Sigmoid colon (tissue), 7 donors: ENCODE measurements around the gene ALKBH3. TPM values are rescaled to one million over a fixed set of nuclear protein-coding genes. Genes with fewer than 3 reads are reported as not detected.

ENCODE experiments used
- DNase-seq: peaks from one replicate; pipeline ENCODE4 v3.0.0-alpha.2; 2019
- H3K27ac ChIP-seq, 4 donors: fragments of 200-600 bp; sonication (generic); one replicate each; pipeline ENCODE4 v1.5.1; 2016 to 2019; ENCODE audit warnings: mild to moderate bottlenecking in 1 of 4
- H3K27me3 ChIP-seq, 3 donors: fragments of 200-600 bp; sonication (generic); one replicate each; pipeline ENCODE4 v1.5.1; 2019; ENCODE audit warnings: mild to moderate bottlenecking in 1 of 3
- H3K36me3 ChIP-seq, 4 donors: fragments of 200-600 bp; sonication (generic); one replicate each; pipeline ENCODE4 v1.5.1; 2016 to 2019
- H3K4me1 ChIP-seq, 4 donors: fragments of 200-600 bp; sonication (generic); one replicate each; pipeline ENCODE4 v1.5.1; 2017 to 2019
- H3K4me3 ChIP-seq, 4 donors: fragments of 200-600 bp; sonication (generic); one replicate each; pipeline ENCODE4 v1.5.1; 2017 to 2019; ENCODE audit warnings: mild to moderate bottlenecking in 2 of 4, moderate library complexity in 1 of 4
- H3K9me3 ChIP-seq, 4 donors: fragments of 200-600 bp in 3 of 4; sonication (generic) in 3 of 4; one replicate each; pipeline versions ENCODE4 v1.5.1 to v1.6.1; 2013 to 2019
- EP300 ChIP-seq, 4 donors: sonication (generic); formaldehyde crosslinking; IDR thresholded peaks; one replicate each; pipeline ENCODE4 v1.6.1; 2017; ENCODE audit warnings: antibody characterized with exemption in 4 of 4
- POLR2A ChIP-seq, 2 donors: fragments of 450-650 bp; IDR thresholded peaks; one replicate each; pipeline ENCODE4 v1.6.1; 2016; ENCODE audit warnings: antibody characterized with exemption in 2 of 2, mild to moderate bottlenecking in 2 of 2, moderate library complexity in 2 of 2
- POLR2AphosphoS5 ChIP-seq, 4 donors: sonication (generic); formaldehyde crosslinking; IDR thresholded peaks; one replicate each; pipeline ENCODE4 v1.6.1; 2017; ENCODE audit warnings: antibody characterized with exemption in 4 of 4
- WGBS, 2 donors: extraction: QIAGEN DNeasy Blood & Tissue Kit; methylation state at CpG; one replicate each; pipeline ENCODE4 v1.1.7; 2013; 5-methylcytosine and 5-hydroxymethylcytosine counted together
- intact Hi-C: fragments of 100-400 bp; cut with DNase I; formaldehyde crosslinking; loops from one replicate; pipeline ENCODE4 v1.15.1; 2023
- polyA plus RNA-seq, 3 donors: library from polyadenylated mRNA; stranded (reverse); fragments of 200-250 nt; gene quantifications; one replicate each; pipeline ENCODE4 v1.2.3, GENCODE V29; 2013
- total RNA-seq, 4 donors: library from RNA; depleted of rRNA; stranded (reverse); fragments of >200 nt; gene quantifications; one replicate each; pipeline ENCODE4 v1.1.0, GENCODE V29; 2016
- TF ChIP-seq, protein P1 (sequence below), 4 experiments: fragments of 450-650 bp in 3 of 4; fragments of 200-600 bp in 1 of 4; IDR thresholded peaks; one replicate each; pipeline ENCODE4 v1.5.1; 2016 to 2019; ENCODE audit warnings: antibody characterized with exemption in 4 of 4, mild to moderate bottlenecking in 3 of 4, moderate library complexity in 2 of 4
- donor health status: healthy with polysubstance abuse.
- donor health status: Bipolar disorder and iron deficiency.
- donor health status: healthy.

ALKBH3 gene
- total and polyA plus RNA-seq, 7 donors = 15.7 to 31.2 (median 27.3) TPM

DNA sequence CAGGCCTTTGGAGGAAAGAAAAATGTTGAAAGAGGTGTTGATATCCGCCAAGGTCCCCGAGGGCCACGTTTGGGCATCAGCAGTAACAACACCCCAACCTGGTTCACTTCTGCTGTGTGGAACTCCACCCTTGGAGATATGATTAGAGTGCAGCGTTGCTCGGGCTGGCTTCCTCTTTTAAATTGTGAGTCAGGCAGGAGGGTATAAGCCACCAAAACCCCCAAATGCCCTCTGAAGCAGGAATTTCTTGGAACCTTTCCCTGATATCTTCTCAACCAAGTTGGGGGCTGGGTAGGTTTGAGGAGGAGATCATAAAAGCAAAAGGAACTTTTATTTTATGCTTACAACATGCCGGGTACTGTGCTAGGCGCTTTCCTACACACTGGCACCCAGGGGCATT, 55.4 kb downstream of the ALKBH3 start:
- 57 to 65% methylated on average over 7 of the region's 7 CpGs for WGBS, 2 donors
- intact Hi-C loops = no loop called here
- no peak overlapping the region for H3K27ac ChIP-seq
- TF ChIP-seq POLR2A (IDR thresholded peaks at IDR 0.05) (no peak), EP300 (IDR thresholded peaks at IDR 0.05) (no peak), POLR2AphosphoS5 (IDR thresholded peaks at IDR 0.05) (no peak)
- TF ChIP-seq, protein P1, sequence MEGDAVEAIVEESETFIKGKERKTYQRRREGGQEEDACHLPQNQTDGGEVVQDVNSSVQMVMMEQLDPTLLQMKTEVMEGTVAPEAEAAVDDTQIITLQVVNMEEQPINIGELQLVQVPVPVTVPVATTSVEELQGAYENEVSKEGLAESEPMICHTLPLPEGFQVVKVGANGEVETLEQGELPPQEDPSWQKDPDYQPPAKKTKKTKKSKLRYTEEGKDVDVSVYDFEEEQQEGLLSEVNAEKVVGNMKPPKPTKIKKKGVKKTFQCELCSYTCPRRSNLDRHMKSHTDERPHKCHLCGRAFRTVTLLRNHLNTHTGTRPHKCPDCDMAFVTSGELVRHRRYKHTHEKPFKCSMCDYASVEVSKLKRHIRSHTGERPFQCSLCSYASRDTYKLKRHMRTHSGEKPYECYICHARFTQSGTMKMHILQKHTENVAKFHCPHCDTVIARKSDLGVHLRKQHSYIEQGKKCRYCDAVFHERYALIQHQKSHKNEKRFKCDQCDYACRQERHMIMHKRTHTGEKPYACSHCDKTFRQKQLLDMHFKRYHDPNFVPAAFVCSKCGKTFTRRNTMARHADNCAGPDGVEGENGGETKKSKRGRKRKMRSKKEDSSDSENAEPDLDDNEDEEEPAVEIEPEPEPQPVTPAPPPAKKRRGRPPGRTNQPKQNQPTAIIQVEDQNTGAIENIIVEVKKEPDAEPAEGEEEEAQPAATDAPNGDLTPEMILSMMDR (IDR thresholded peaks at IDR 0.05) = no peak
- no peaks in the 10 kb centered on the region for H3K36me3 ChIP-seq
- H3K4me3 ChIP-seq = no peak overlapping the region
- H3K27me3 ChIP-seq = peaks cover 0 to 22% (median 7%) of the 10 kb centered on the region in 3 donors
- peaks cover 0 to 17% (median 0%) of the 10 kb centered on the region in 4 donors for H3K4me1 ChIP-seq
- no peak for DNase-seq
- H3K9me3 ChIP-seq = no peaks in the 10 kb centered on the region

DNA sequence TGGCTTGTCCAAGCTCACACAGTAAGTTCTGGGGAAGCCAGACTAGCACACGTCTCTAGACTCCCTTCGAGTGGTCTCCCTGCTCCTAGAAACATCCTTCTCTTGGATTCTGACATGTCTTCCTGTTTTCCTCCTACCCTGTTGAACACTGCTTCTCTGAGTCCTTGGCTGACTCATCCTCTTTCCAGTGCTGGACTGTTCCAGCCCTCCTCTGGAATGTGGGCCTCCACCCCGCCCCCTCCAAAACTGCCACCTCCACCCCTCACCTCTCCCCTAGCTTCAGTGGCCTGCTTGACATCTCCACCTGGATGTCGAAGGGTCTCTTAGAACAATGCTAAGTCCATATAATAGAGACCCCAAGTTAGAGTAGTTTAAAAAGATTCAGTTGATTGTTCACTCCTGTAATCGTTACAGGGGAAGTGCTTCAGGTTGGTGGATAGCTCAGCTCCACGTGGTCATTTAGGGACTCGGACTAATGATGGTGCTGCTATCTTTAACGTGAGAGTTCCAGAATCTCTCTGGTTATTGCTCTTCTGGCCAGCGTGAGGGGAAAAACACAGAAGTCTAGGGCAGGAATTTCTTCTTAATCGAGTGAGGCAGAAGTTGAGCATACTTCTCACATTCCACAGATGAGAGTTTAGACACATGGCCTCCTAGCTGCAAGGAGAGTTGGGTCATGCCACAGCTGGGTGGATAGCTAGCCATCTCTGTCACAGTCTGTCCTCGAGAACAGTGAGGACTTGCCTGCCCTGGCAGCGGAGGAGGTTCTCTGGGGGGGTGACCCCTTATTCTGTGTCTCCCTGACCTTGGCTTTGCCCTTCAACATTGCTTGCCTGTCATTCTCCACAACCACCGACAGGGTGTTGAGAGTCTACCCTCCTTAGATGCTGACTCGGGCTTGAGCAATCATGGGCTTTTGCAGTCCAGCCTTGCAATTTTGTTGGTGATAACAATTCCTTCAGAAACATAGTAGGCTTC, 57.1 kb downstream of the ALKBH3 start:
- Histone ChIP-seq H3K27me3 (peaks cover 0 to 34% (median 7%) of the 10 kb centered on the region in 3 donors), H3K27ac (peak overlapping the region in 2 of 4 donors; percentile 40 to 46), H3K36me3 (no peaks in the 10 kb centered on the region), H3K4me3 (no peak overlapping the region), H3K4me1 (peaks cover 0 to 17% (median 11%) of the 10 kb centered on the region in 4 donors), H3K9me3 (no peaks in the 10 kb centered on the region)
- DNase-seq = no peak
- WGBS, 2 donors = 66 to 74% methylated on average over 14 of the region's 14 CpGs
- intact Hi-C loops = no loop called here
- no peak for TF ChIP-seq POLR2AphosphoS5 (IDR thresholded peaks at IDR 0.05)
- TF ChIP-seq, protein P1 (IDR thresholded peaks at IDR 0.05) = no peak
- no peak for TF ChIP-seq EP300 (IDR thresholded peaks at IDR 0.05)
- TF ChIP-seq POLR2A (IDR thresholded peaks at IDR 0.05) = no peak

DNA sequence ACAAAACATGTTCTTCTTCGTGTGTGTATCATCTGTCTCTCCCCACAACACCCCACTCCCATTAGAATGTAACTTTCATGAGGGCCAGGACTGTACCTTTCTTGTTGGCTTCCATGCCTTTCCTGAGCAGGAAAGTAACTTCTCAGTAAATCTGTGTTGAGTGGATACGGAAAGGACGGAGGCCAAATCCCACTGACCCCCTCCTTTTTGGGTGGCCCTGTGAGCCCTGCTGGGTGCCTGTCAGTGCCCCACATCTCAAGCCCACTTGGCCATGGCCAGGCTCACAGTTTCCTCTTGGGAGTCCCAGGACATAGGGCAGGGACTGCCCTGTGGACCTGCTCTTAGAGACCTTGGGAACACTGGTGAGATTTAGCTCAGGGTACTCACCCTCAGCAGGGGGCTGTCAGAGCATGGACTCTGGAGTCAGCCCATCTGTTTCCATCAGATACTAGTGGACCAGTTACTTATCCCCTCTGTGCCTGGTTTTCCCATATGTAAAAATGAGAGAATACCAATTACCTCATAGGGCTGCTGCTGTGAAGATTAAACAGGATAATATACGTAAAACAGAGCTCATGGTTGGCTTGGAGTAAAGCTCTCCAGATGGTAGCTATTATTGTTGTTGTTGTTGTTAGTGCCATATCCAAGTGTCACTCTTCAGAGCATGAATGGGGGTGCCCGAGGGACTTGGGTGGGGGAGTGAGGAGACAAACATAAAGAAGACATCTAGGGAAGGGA, 60.8 kb downstream of the ALKBH3 start:
- H3K27me3 ChIP-seq = peaks cover 0 to 54% (median 27%) of the 10 kb centered on the region in 3 donors
- no peak for TF ChIP-seq POLR2AphosphoS5 (IDR thresholded peaks at IDR 0.05)
- no peak for TF ChIP-seq EP300 (IDR thresholded peaks at IDR 0.05)
- TF ChIP-seq, protein P1 (IDR thresholded peaks at IDR 0.05) = no peak
- no peak for TF ChIP-seq POLR2A (IDR thresholded peaks at IDR 0.05)
- 55 to 56% methylated on average over 5 of the region's 5 CpGs for WGBS, 2 donors
- peak overlapping the region; percentile 85 to 90 (median 86) for H3K27ac ChIP-seq
- DNase-seq = peak; percentile 65
- no peaks in the 10 kb centered on the region for H3K36me3 ChIP-seq
- peaks cover 0 to 35% (median 32%) of the 10 kb centered on the region in 4 donors for H3K4me1 ChIP-seq
- intact Hi-C loops = loop anchor here (5.0 kb wide), 1 partner anchor 91 kb away; no protein-coding TSS in a partner anchor
- no peaks in the 10 kb centered on the region for H3K9me3 ChIP-seq
- peak overlapping the region in 3 of 4 donors; percentile 62 to 73 (median 69) for H3K4me3 ChIP-seq

DNA sequence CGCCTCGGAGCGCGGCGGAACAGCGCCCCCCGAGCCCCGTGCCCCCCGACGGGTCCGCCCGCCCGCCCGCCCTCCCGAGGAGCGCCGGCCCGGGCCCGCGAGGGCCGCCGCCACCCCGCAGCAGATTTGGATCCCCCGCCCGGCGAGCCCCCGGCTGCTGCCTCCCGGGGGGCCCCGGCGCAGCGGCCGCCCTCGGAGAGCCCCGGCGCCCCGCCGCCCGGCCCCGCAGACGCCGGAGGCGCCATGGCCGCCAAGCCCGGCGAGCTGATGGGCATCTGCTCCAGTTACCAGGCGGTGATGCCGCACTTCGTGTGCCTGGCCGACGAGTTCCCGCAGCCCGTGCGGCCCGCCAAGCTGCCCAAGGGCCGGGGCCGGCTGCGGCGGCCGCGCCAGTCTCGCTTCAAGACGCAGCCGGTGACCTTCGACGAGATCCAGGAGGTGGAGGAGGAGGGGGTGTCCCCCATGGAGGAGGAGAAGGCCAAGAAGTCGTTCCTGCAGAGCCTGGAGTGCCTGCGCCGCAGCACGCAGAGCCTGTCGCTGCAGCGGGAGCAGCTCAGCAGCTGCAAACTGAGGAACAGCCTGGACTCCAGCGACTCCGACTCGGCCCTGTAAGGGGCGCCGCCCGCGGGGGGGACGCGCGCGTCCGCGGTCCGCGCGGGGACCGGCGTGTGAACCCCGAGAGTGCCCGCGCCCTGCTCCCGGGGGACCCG, 62.2 kb downstream of the ALKBH3 start:
- Histone ChIP-seq H3K27me3 (peaks cover 0 to 63% (median 27%) of the 10 kb centered on the region in 3 donors), H3K36me3 (no peaks in the 10 kb centered on the region), H3K4me3 (peak overlapping the region; percentile 62 to 73 (median 70)), H3K27ac (peak overlapping the region; percentile 85 to 91 (median 86)), H3K4me1 (peaks cover 0 to 35% (median 27%) of the 10 kb centered on the region in 4 donors), H3K9me3 (no peaks in the 10 kb centered on the region)
- WGBS, 2 donors = 1% methylated on average over 94 of the region's 94 CpGs
- TF ChIP-seq, protein P1 (IDR thresholded peaks at IDR 0.05) = no peak
- no peak for TF ChIP-seq POLR2A (IDR thresholded peaks at IDR 0.05)
- TF ChIP-seq EP300 (IDR thresholded peaks at IDR 0.05) = no peak
- peak in 3 of 4 donors; percentile 12 to 55 (median 22) for TF ChIP-seq POLR2AphosphoS5 (IDR thresholded peaks at IDR 0.05)
- intact Hi-C loops = loop anchor here (5.0 kb wide), 1 partner anchor 89 kb away; no protein-coding TSS in a partner anchor
- peak; percentile 78 for DNase-seq
